ENCODE results near the gene ZNF662.

- TF ChIP-seq CTCF (IDR thresholded peaks at IDR 0.05) (no peak), POLR2A (IDR thresholded peaks at IDR 0.05) (no peak)
Measured at GRCh38 chr3:42936157-42936981, 30.4 kb downstream of the ZNF662 start.

Measured in thyroid gland (tissue), 4 donors.